AG04450 (cell line): ENCODE measurements around the gene SIM2. TPM values are rescaled to one million over a fixed set of nuclear protein-coding genes. Genes with fewer than 3 reads are reported as not detected.

Experiments used
- CTCF ChIA-PET: fragments of 300-600, 350-600 bp; formaldehyde crosslinking; extraction: SDS; loops from one replicate; lab custom pipeline; 2022; ENCODE audit warnings: antibody characterized with exemption, inconsistent platforms; lab: Charles Lee
- POLR2A ChIA-PET: fragments of 350-600 bp; formaldehyde crosslinking; extraction: SDS; loops from one replicate; lab custom pipeline; 2021; ENCODE audit warnings: antibody characterized with exemption, inconsistent platforms; lab: Yijun Ruan, JAX
- DNase-seq: peaks from one replicate; pipeline ENCODE4 v3.0.0-alpha.2; 2011; ENCODE audit warnings: low read depth, low spot score
- H3K27ac ChIP-seq: one replicate; pipeline ENCODE4 v1.5.1; 2012; ENCODE audit warnings: low read depth, low read length, control low read depth
- H3K27me3 ChIP-seq: one replicate; pipeline ENCODE4 v1.6.0; 2012; ENCODE audit warnings: low read length; ENCODE audit not compliant: control insufficient read depth, insufficient read depth
- H3K4me3 ChIP-seq: 2 replicates; pipeline ENCODE4 v1.5.1; 2011; ENCODE audit warnings: mild to moderate bottlenecking, low read depth, low read length, control low read depth
- H3K9me3 ChIP-seq: 2 replicates; pipeline ENCODE4 v1.5.1; 2012; ENCODE audit warnings: low read length; ENCODE audit not compliant: control insufficient read depth, insufficient read depth
- CTCF ChIP-seq: IDR thresholded peaks from 2 replicates; pipeline ENCODE4 v1.5.1; 2011; ENCODE audit warnings: low read depth, low read length, control low read depth, inconsistent platforms
- polyA plus RNA-seq: library from polyadenylated mRNA; depleted of rRNA; stranded (reverse); fragments of >200 nt; gene quantifications from 2 replicates; pipeline ENCODE4 v1.2.3, GENCODE V29; 2011

The SIM2 gene
- polyA plus RNA-seq, 1 experiment = 0.46 TPM

DNA sequence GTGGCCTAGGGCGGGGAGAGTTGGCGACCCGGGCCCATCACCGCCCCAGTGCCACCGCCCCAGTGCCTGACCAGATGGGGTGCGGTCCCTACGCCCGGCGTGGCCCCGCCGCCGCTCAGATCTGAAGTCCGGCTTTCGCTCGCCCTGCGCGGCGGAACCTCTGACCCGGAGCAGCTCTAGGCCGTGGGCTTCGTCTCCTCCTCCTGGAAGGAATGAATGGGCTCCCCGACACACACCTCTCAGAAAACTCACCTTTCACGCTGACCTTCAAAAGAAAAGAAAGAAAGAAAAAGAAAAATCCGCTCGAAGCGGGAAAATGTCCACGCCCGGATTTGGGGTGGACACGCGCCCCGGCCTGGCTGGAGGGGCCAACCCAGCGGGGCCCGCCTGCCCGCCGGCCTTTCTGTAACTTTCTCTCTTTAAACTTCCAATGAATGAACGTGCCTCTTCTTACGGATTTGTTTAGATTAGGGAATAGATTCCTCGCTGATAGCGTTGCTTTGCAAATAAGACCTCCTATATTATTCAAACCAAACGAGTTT lies 5.4 kb upstream of the SIM2 start:
- no peak for TF ChIP-seq CTCF
- ChIA-PET POLR2A (no interaction called here), CTCF (no interaction called here)
- Histone ChIP-seq H3K4me3 (no peak overlapping the region), H3K9me3 (peaks cover 29% of the 10 kb centered on the region), H3K27ac (no peak overlapping the region), H3K27me3 (peaks cover 97% of the 10 kb centered on the region)
- DNase-seq = no peak

DNA sequence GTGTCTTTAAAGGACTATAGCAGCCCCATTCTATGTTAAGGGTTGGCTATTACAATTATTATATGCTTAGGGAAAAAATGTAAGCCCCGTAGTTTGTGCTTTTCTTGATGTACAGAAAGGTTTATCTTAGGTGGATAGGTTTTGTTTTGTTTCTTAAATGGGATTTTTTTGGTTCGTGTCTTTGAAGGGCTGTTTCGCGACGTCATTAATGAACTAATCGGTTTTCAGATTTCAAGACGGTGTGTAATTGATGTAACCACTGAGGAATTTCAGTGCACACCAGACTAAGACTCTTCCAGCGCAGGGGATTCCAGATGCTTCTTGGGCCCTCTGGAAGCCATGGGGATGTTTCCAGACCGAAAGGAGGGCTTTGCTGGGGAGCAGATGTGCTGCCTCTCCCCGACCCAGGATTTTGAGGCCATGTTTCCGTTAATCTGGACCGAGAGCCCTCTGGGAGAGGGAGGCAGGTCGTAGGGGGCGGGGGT lies 4.8 kb upstream of the SIM2 start:
- CTCF ChIA-PET = no interaction called here
- no peak overlapping the region for H3K27ac ChIP-seq
- DNase-seq = no peak

DNA sequence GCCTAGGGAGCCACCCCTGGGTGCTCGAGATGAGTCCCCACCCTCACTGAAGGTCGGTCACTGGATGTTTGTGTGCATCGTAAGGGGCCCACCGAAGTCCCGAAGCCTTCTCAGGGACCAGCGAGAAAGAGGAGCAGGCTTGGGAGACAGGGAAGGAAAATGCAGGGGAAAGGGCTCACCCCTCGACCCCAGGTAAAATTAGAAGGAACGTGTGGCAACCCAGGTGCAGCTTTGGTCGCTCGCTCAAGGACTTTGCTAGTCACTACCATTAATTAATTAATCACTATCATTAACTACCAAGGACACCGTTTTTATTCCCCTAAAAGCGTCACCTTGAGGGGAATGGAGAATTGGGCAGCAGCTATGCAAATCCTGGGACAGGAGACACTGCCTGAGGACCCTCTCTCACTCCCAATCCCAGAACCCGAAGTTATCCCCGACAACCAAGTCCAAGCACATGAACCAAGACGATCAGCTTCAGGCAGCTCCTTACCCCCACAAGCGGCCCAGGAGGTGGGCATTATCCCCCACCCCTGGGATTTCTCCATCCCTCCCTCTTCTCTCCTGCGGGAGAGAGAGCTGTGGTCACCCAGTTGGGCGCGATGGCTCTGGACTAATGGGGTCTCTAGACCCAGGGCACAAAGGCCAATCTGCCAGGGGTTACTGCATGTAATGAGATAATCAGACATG lies 4.2 kb upstream of the SIM2 start:
- DNase-seq = no peak
- TF ChIP-seq CTCF = no peak
- Histone ChIP-seq H3K4me3 (no peak overlapping the region), H3K9me3 (peaks cover 28% of the 10 kb centered on the region), H3K27ac (no peak overlapping the region), H3K27me3 (peaks cover 91% of the 10 kb centered on the region)
- POLR2A ChIA-PET = interaction anchor here (0.5 kb wide), 1 partner anchor 90 kb away, joined by 5 read pairs; no protein-coding TSS in a partner anchor
- CTCF ChIA-PET = no interaction called here

More for the DNA sequence above, 4.8 kb upstream of the SIM2 start:
- POLR2A ChIA-PET = interaction anchor here (0.5 kb wide), 1 partner anchor 90 kb away, joined by 5 read pairs; no protein-coding TSS in a partner anchor
- H3K4me3 ChIP-seq = no peak overlapping the region
- TF ChIP-seq CTCF = no peak
- peaks cover 94% of the 10 kb centered on the region for H3K27me3 ChIP-seq
- H3K9me3 ChIP-seq = peaks cover 28% of the 10 kb centered on the region

- CTCF ChIA-PET = no interaction called here
- H3K4me3 ChIP-seq = no peak overlapping the region
- H3K9me3 ChIP-seq = peaks cover 28% of the 10 kb centered on the region
- no peak overlapping the region for H3K27ac ChIP-seq
- H3K27me3 ChIP-seq = peaks cover 90% of the 10 kb centered on the region
- DNase-seq = no peak
- POLR2A ChIA-PET = no interaction called here
- no peak for TF ChIP-seq CTCF
These were observed 3.7 kb upstream of the SIM2 start for GRCh38 chr21:36695283-36695634.
